Uterus (tissue), 4 donors: ENCODE data around the gene USP53. TPM values are rescaled to one million over a fixed set of nuclear protein-coding genes. Genes with fewer than 3 reads are reported as not detected.
"Not testable (repeated sequence)": the region's sequence is repeated elsewhere in the genome, so short reads cannot be mapped to it uniquely, and the experiment has no call there.

Experiments used
- DNase-seq, 2 donors: peaks; one replicate each; pipeline ENCODE4 v3.0.0-alpha.2; 2019 to 2020
- H3K27ac ChIP-seq, 2 donors: fragments of 200-600 bp; sonication (generic); 1 replicate in 1 of 2; 2 replicates in 1 of 2; pipeline ENCODE4 v1.5.1; 2016 to 2018
- H3K27me3 ChIP-seq, 2 donors: fragments of 200-600 bp; sonication (generic); one replicate each; pipeline ENCODE4 v1.5.1; 2018 to 2019; ENCODE audit warnings: control low read depth in 1 of 2
- H3K36me3 ChIP-seq, 2 donors: fragments of 200-600 bp; sonication (generic); one replicate each; pipeline ENCODE4 v1.5.1; 2019; ENCODE audit warnings: control low read depth in 1 of 2
- H3K4me1 ChIP-seq, 2 donors: fragments of 200-600 bp; sonication (generic); one replicate each; pipeline ENCODE4 v1.5.1; 2018 to 2019; ENCODE audit warnings: control low read depth in 1 of 2
- H3K4me3 ChIP-seq, 2 donors: fragments of 200-600 bp; sonication (generic); 1 replicate in 1 of 2; 2 replicates in 1 of 2; pipeline ENCODE4 v1.5.1; 2018 to 2019; ENCODE audit warnings: mild to moderate bottlenecking in 1 of 2
- H3K9me3 ChIP-seq, 2 donors: fragments of 200-600 bp; sonication (generic); one replicate each; pipeline ENCODE4 v1.5.1; 2019; ENCODE audit warnings: control low read depth in 1 of 2
- CTCF ChIP-seq, 4 experiments: fragments of 200-600 bp in 2 of 4; fragments of 450-650 bp in 2 of 4; sonication (generic) in 2 of 4; IDR thresholded peaks; one replicate each; pipeline ENCODE4 v1.5.1; 2016 to 2019; ENCODE audit warnings: antibody characterized with exemption in 4 of 4, mild to moderate bottlenecking in 2 of 4, moderate library complexity in 1 of 4
- POLR2A ChIP-seq, 2 donors: fragments of 450-650 bp; IDR thresholded peaks; one replicate each; pipeline ENCODE4 v1.6.1; 2016; ENCODE audit warnings: antibody characterized with exemption in 2 of 2, mild to moderate bottlenecking in 1 of 2, moderate library complexity in 1 of 2
- intact Hi-C: fragments of 100-400 bp; cut with DNase I; formaldehyde crosslinking; loops from one replicate; pipeline ENCODE4 v1.15.1; 2023; ENCODE audit warnings: low total_unique reads
- total RNA-seq, 4 donors: library from RNA; depleted of rRNA in 3 of 4; stranded (reverse); fragments of >200 nt in 3 of 4; gene quantifications; one replicate each; pipeline versions ENCODE4 v1.1.0 to v1.2.4, GENCODE V29; 2014 to 2023
- donor health status: DM: yes; HTN: yes; CAD: no.

The USP53 gene
- total RNA-seq, 4 donors from 2014 or later, result 29.5 to 156 (median 48.6) TPM

- no peaks in the 10 kb centered on the region for H3K27me3 ChIP-seq
- no peak overlapping the region for H3K4me3 ChIP-seq
- no peak for TF ChIP-seq POLR2A (IDR thresholded peaks at IDR 0.05)
- TF ChIP-seq CTCF (IDR thresholded peaks at IDR 0.05), result no peak
- no peaks in the 10 kb centered on the region for H3K9me3 ChIP-seq
- DNase-seq, result no peak
- no peak overlapping the region for H3K27ac ChIP-seq
- intact Hi-C loops, result no loop called here
- H3K4me1 ChIP-seq, result no peaks in the 10 kb centered on the region
- no peaks in the 10 kb centered on the region for H3K36me3 ChIP-seq
These were observed 59.0 kb downstream of the USP53 start for GRCh38 chr4:119271361-119272085.

- H3K27ac ChIP-seq, H3K4me1 ChIP-seq, H3K36me3 ChIP-seq, DNase-seq, H3K27me3 ChIP-seq, H3K4me3 ChIP-seq, intact Hi-C loops, H3K9me3 ChIP-seq: not testable (repeated sequence)
These were observed 67.0 kb downstream of the USP53 start for GRCh38 chr4:119279541-119279940.

- H3K27me3 ChIP-seq, H3K9me3 ChIP-seq, H3K4me1 ChIP-seq, H3K36me3 ChIP-seq, DNase-seq, H3K4me3 ChIP-seq, intact Hi-C loops, H3K27ac ChIP-seq: not testable (repeated sequence)
These were observed 67.4 kb downstream of the USP53 start for GRCh38 chr4:119279945-119280344.

GRCh38 chr4:119281393-119281792, 68.9 kb downstream of the USP53 start:
- Histone ChIP-seq H3K4me1 (peaks cover 0 to 10% of the 10 kb centered on the region in 2 donors), H3K4me3 (no peak overlapping the region), H3K27me3 (no peaks in the 10 kb centered on the region), H3K9me3 (no peaks in the 10 kb centered on the region), H3K36me3 (no peaks in the 10 kb centered on the region), H3K27ac (no peak overlapping the region)
- TF ChIP-seq POLR2A (IDR thresholded peaks at IDR 0.05) (no peak), CTCF (IDR thresholded peaks at IDR 0.05) (no peak)
- no peak for DNase-seq
- intact Hi-C loops, result no loop called here

GRCh38 chr4:119284876-119285780, 72.6 kb downstream of the USP53 start:
- Histone ChIP-seq H3K4me1 (peaks cover 0 to 10% of the 10 kb centered on the region in 2 donors), H3K27ac (peak overlapping the region; percentile 62 to 80), H3K9me3 (no peaks in the 10 kb centered on the region), H3K27me3 (no peaks in the 10 kb centered on the region), H3K4me3 (peak overlapping the region in 1 of 2 donors; percentile 10), H3K36me3 (no peaks in the 10 kb centered on the region)
- intact Hi-C loops, result loop anchor here (5.0 kb wide), 1 partner anchor 303 kb away; no protein-coding TSS in a partner anchor
- no peak for DNase-seq
- TF ChIP-seq CTCF (IDR thresholded peaks at IDR 0.05) (peak in 2 of 4 experiments; percentile 8 to 10), POLR2A (IDR thresholded peaks at IDR 0.05) (no peak)
